ENCODE results near the gene TCF15. TPM values are rescaled to one million over a fixed set of nuclear protein-coding genes. Genes with fewer than 3 reads are reported as not detected.

TCF15 gene, protein sequence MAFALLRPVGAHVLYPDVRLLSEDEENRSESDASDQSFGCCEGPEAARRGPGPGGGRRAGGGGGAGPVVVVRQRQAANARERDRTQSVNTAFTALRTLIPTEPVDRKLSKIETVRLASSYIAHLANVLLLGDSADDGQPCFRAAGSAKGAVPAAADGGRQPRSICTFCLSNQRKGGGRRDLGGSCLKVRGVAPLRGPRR
- total RNA-seq (2014; rRNA removed; shearing (Covaris generic)) = 0.24 TPM in 1 of 2 replicates, not detected in the other

DNA sequence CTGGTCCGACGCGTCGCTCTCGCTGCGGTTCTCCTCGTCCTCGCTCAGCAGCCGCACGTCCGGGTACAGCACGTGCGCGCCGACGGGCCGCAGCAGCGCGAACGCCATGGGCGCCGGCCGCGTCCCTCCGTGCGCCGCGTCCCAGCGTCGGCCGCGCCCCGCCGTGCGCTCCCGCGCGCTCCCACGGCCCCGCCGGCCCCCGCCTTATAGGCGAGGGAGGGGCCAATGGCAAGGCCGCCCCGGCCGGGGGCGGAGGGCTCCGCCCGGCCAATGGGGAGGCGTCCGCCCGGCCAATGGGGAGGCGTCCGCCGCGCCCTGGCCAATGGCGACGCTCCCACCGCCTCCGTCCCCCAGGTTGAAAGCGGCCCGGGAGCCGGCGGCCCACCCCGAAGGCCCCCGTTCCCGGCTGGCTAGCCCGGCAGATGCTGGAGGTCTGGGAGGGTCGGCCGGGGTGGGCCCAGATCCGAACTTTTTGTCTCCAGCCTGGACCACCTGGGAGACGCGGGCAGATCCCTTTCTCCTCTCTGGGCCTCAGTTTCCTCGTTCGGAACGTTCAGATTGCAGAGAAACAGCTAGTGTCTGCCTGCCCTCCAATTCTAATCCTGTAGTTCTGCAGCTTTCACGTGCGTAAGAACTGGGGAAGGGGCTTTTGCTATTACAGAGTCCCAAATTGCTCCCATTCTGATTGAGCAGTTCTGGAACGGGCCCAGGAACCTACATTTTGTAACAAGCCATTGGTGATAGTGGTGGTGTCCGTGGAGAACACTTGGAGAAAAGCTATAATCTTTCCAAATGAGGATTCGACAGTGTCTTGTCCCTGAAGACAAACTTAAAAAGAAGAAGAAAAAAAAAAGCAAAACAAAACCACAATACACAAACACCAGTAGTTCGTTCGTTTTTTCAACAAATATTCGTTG lies at the start of gene TCF15:
Gene TCF15, minus strand, starts transcription at position 180 of the 917 bp plus-strand sequence. Its CDS starts 72 bp downstream, at position 108.
- DNase-seq (ENCODE audit: low read depth) = peak; percentile 43

- no peak for DNase-seq (ENCODE audit: low read depth)
These were observed 48.7 kb upstream of the TCF15 start for GRCh38 chr20:658731-659291.

- DNase-seq (ENCODE audit: low read depth) = no peak
These were observed 48.1 kb upstream of the TCF15 start for GRCh38 chr20:658202-658601.

- no peak for DNase-seq (ENCODE audit: low read depth)
These were observed 45.9 kb upstream of the TCF15 start for GRCh38 chr20:655726-656624.

- no peak for DNase-seq (ENCODE audit: low read depth)
These were observed 44.3 kb upstream of the TCF15 start for GRCh38 chr20:654417-654750.

- no peak for DNase-seq (ENCODE audit: low read depth)
These were observed 43.7 kb upstream of the TCF15 start for GRCh38 chr20:653590-654416.

GRCh38 chr20:653110-653589 lies 43.0 kb upstream of the TCF15 start, which contains the start of gene SRXN1:
TSS of gene SRXN1 (minus strand) at chr20:653200. CDS start at chr20:653185, 15 bp downstream.
- peak; percentile 95 for DNase-seq (ENCODE audit: low read depth)

- no peak for DNase-seq (ENCODE audit: low read depth)
These were observed 42.6 kb upstream of the TCF15 start for GRCh38 chr20:652615-653109.

- no peak for DNase-seq (ENCODE audit: low read depth)
These were observed 41.9 kb upstream of the TCF15 start for GRCh38 chr20:651713-652614.

DNA sequence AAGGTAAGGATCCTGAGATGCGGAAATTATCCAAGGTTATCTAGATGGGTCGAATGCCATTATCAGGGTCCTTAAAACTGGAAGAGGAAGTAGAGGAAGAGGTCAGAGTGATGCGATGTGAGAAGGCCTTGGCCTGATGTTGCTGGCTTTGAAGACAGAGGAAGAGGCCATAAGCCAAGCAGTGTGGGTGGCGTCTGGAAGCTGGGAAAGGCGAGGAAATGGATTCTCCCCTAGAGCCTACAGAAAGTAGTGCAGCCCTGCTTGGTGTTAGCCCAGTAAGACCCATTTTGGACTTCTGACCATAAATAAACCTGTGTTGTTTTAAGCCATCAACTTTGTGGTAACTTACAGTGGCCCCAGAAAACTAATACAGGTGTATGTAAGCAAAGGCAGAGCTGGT lies 40.8 kb upstream of the TCF15 start:
- DNase-seq (ENCODE audit: low read depth) = no peak

- DNase-seq (ENCODE audit: low read depth) = no peak
These were observed 40.2 kb upstream of the TCF15 start for GRCh38 chr20:650281-650680.

GRCh38 chr20:647479-648019 lies 37.4 kb upstream of the TCF15 start:
- DNase-seq (ENCODE audit: low read depth) = no peak

DNA sequence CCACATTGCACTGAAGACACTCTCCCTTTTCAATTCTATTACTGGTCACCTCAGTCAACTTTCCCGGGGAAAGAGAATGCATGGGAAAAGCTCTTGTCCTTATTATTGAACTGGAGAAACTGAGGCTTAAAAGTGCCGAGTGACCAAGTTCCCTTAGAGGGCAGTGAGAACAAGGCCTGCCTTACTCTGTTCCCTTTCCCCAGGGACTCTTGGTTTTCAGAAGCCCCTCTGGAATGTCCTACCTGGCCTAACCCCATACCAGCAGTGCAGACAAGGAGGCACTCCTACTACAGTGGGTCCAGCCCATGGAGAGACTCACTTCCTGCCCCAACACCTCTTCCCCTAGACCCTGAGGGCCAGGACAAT lies 36.7 kb upstream of the TCF15 start:
- DNase-seq (ENCODE audit: low read depth) = no peak

GRCh38 chr20:646107-646867 lies 36.2 kb upstream of the TCF15 start:
- DNase-seq (ENCODE audit: low read depth) = no peak

GRCh38 chr20:645318-646106 lies 35.4 kb upstream of the TCF15 start:
- peak; percentile 51 for DNase-seq (ENCODE audit: low read depth)

- DNase-seq (ENCODE audit: low read depth) = no peak
These were observed 34.7 kb upstream of the TCF15 start for GRCh38 chr20:644692-645317.
